Upper lobe of left lung (tissue), 4 donors: ENCODE data around the gene ENPP3.

ENCODE experiments used
- CTCF ChIP-seq, 6 experiments: fragments of 450-650 bp in 4 of 6; fragments of 200-600 bp in 2 of 6; sonication (generic) in 2 of 6; IDR thresholded peaks; one replicate each; pipeline ENCODE4 v1.5.1; 2016 to 2019; ENCODE audit warnings: antibody characterized with exemption in 6 of 6
- EP300 ChIP-seq, 4 donors: sonication (generic); formaldehyde crosslinking; IDR thresholded peaks; one replicate each; pipeline ENCODE4 v1.5.1; 2017; ENCODE audit warnings: antibody characterized with exemption in 4 of 4, control low read depth in 2 of 4
- POLR2A ChIP-seq, 4 donors: fragments of 450-650 bp; IDR thresholded peaks; one replicate each; pipeline ENCODE4 v1.5.1; 2016 to 2017; ENCODE audit warnings: antibody characterized with exemption in 4 of 4, mild to moderate bottlenecking in 2 of 4
- POLR2AphosphoS5 ChIP-seq, 2 donors: sonication (generic); formaldehyde crosslinking; IDR thresholded peaks; one replicate each; pipeline ENCODE4 v1.5.1; 2017; ENCODE audit warnings: antibody characterized with exemption in 2 of 2

GRCh38 chr6:131692589-131692988, 55.5 kb downstream of the ENPP3 start:
- TF ChIP-seq CTCF (IDR thresholded peaks at IDR 0.05): no peak
- no peak for TF ChIP-seq EP300 (IDR thresholded peaks at IDR 0.05)
- TF ChIP-seq POLR2AphosphoS5 (IDR thresholded peaks at IDR 0.05): no peak
- TF ChIP-seq POLR2A (IDR thresholded peaks at IDR 0.05): no peak
